Smooth muscle cell (in vitro differentiated cells): ENCODE measurements around the gene LGR6. TPM values are rescaled to one million over a fixed set of nuclear protein-coding genes. Genes with fewer than 3 reads are reported as not detected.

Source experiments
- DNase-seq: peaks from one replicate; lab custom pipeline; 2025; ENCODE audit not compliant: unreplicated experiment; lab: John Stamatoyannopoulos, UW
- H2AFZ ChIP-seq: fragments of 200-600 bp; sonication (generic); 2 replicates; pipeline ENCODE4 v1.6.0; 2016; ENCODE audit warnings: antibody characterized with exemption, low read depth, mild to moderate bottlenecking
- H3F3A ChIP-seq: fragments of 200-600 bp; sonication (generic); 2 replicates; pipeline ENCODE4 v1.6.0; 2017; ENCODE audit warnings: antibody characterized with exemption, low read depth
- H3K27ac ChIP-seq: fragments of 200-600 bp; sonication (generic); 2 replicates; pipeline ENCODE4 v1.5.1; 2016; ENCODE audit warnings: low read depth, mild to moderate bottlenecking
- H3K27me3 ChIP-seq: fragments of 200-600 bp; sonication (generic); 2 replicates; pipeline ENCODE4 v1.6.1; 2016; ENCODE audit warnings: low read depth, mild to moderate bottlenecking
- H3K36me3 ChIP-seq: fragments of 200-600 bp; sonication (generic); 2 replicates; pipeline ENCODE4 v1.5.1; 2016; ENCODE audit warnings: low read depth
- H3K4me1 ChIP-seq: fragments of 200-600 bp; sonication (generic); 2 replicates; pipeline ENCODE4 v1.5.1; 2016; ENCODE audit warnings: low read depth
- H3K4me2 ChIP-seq: fragments of 200-600 bp; sonication (generic); 2 replicates; pipeline ENCODE4 v1.6.0; 2016; ENCODE audit warnings: mild to moderate bottlenecking
- H3K4me3 ChIP-seq: fragments of 200-600 bp; sonication (generic); 2 replicates; pipeline ENCODE4 v1.5.1; 2016; ENCODE audit warnings: mild to moderate bottlenecking
- H3K79me2 ChIP-seq: fragments of 200-600 bp; sonication (generic); 2 replicates; pipeline ENCODE4 v1.6.0; 2016; ENCODE audit warnings: low read depth, mild to moderate bottlenecking
- H3K9ac ChIP-seq: fragments of 200-600 bp; sonication (generic); 2 replicates; pipeline ENCODE4 v1.6.0; 2016; ENCODE audit warnings: low read depth
- H3K9me3 ChIP-seq: fragments of 200-600 bp; sonication (generic); replicated peaks from 2 replicates; pipeline ENCODE4 v1.5.1; 2016; ENCODE audit warnings: low read depth
- H4K20me1 ChIP-seq: fragments of 200-600 bp; sonication (generic); 2 replicates; pipeline ENCODE4 v1.6.0; 2016; ENCODE audit warnings: low read depth
- CTCF ChIP-seq: fragments of 200-600 bp; sonication (generic); IDR thresholded peaks from 2 replicates; pipeline ENCODE4 v1.5.1; 2017; ENCODE audit warnings: borderline replicate concordance, mild to moderate bottlenecking, antibody characterized with exemption; ENCODE audit not compliant: insufficient read depth, poor library complexity, severe bottlenecking
- WGBS: methylation state at CpG from one replicate; pipeline ENCODE4 v1.1.7; 2016; ENCODE audit warnings: low lambda C conversion rate; 5-methylcytosine and 5-hydroxymethylcytosine counted together
- polyA plus RNA-seq: library from polyadenylated mRNA; unstranded; fragments of >200 nt; fragmentation: Nextera tagmentation; extraction: Ambion mirVana; gene quantifications from 2 replicates; pipeline ENCODE4 v1.2.1, GENCODE V29; 2016
- total RNA-seq: library from RNA; depleted of rRNA; stranded (reverse); fragments of >200 nt; gene quantifications from 2 replicates; pipeline ENCODE4 v1.2.3, GENCODE V29; 2014

Gene LGR6
- total and polyA plus RNA-seq, 2 experiments from 2014 or later: 1.8 to 2.9 TPM

DNA sequence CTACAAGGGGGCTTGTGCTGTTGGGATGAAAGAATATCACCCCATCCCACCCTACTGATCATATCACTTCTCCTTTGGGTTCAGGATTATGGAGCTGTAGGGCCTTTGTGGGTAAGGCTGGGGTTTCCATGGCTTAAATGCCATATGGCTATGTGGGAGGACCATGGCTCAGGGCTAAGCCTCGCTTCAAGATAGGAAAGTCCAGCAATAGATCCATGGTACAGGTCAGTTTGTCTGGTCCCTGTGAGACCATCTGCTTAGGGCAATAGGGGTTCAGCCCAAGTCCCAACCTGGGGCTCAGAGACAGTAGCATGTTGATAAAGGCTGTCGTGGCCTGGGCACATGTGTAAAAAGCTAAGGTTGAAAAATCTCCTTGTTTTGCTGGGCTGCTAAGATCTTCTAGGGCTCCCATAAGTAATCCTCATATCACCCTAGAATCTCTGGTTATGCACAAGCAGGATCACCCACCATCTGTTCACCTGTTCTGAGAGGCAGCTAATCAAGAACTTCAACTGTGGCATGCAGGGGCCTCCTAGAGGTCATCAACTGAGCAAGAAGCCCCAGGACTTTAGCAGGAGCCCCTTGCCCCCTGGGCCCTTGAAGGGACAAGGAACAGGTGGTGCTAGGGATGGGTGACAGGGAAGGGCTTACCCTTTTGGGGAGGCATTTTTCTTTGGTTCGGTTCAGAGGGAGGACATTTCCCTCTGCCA is 81.6 kb downstream of the LGR6 start:
- Histone ChIP-seq H4K20me1 (no peaks in the 10 kb centered on the region), H3K9me3 (no peaks in the 10 kb centered on the region), H3K79me2 (no peaks in the 10 kb centered on the region), H3K27me3 (peaks cover 5% of the 10 kb centered on the region), H3K4me1 (no peaks in the 10 kb centered on the region), H3K4me2 (no peak overlapping the region), H3F3A (no peaks in the 10 kb centered on the region), H3K27ac (no peak overlapping the region), H3K36me3 (no peaks in the 10 kb centered on the region), H3K9ac (no peak overlapping the region), H3K4me3 (no peak overlapping the region), H2AFZ (no peak overlapping the region)
- no peak for TF ChIP-seq CTCF
- 88% methylated on average over 3 of the region's 3 CpGs for WGBS
- no peak for DNase-seq

DNA sequence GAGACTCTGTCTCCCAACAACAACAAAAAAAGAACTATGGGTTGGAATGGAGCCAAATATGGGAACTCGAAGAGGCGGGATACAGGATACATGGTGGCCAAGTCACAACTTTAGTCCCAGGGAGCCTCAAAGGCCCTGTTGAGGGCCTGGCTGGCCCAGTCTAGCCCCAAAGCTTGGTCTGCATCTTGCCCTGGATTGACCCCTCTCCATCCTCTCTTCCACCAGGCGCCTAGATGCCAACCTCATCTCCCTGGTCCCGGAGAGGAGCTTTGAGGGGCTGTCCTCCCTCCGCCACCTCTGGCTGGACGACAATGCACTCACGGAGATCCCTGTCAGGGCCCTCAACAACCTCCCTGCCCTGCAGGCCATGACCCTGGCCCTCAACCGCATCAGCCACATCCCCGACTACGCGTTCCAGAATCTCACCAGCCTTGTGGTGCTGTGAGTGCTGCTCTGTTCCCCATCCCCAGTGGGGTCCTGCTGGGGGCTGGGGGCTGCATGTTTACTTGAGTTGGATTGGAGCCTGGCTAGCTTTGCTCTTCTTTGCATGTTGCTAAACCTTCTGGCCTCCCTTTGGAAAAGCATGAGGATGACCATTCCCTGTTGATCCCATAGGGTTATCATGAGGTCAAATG is 82.6 kb downstream of the LGR6 start:
- no peak for TF ChIP-seq CTCF
- no peak for DNase-seq
- H3K4me3 ChIP-seq: no peak overlapping the region
- no peaks in the 10 kb centered on the region for H3K9me3 ChIP-seq
- H3F3A ChIP-seq: no peaks in the 10 kb centered on the region
- H3K27me3 ChIP-seq: no peaks in the 10 kb centered on the region
- no peak overlapping the region for H3K9ac ChIP-seq
- H3K4me1 ChIP-seq: no peaks in the 10 kb centered on the region
- no peak overlapping the region for H3K27ac ChIP-seq
- H2AFZ ChIP-seq: no peak overlapping the region
- no peaks in the 10 kb centered on the region for H3K36me3 ChIP-seq
- no peak overlapping the region for H3K4me2 ChIP-seq
- WGBS: 97% methylated on average over 11 of the region's 11 CpGs
- no peaks in the 10 kb centered on the region for H4K20me1 ChIP-seq
- no peaks in the 10 kb centered on the region for H3K79me2 ChIP-seq

DNA sequence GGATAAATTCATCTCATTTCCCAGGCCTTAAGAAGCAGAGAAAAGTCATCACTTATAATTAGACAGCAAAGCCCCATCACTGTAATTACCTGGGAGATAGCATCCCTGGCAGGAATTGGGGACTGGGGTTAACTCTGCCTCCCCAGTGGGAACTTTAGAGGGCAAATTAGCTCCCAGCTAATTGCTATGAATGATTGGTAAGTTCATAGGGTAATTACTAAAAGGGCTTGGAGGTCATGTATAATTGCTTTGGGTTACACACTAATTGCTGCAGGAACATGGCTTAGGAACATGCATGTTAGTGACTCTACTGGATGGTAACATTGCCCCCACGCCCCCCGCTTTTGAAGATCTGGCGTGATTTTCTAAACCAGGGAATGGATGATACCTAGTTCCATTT is 83.3 kb downstream of the LGR6 start:
- Histone ChIP-seq H3F3A (no peaks in the 10 kb centered on the region), H3K4me1 (peaks cover 5% of the 10 kb centered on the region), H3K27ac (no peak overlapping the region), H3K79me2 (no peaks in the 10 kb centered on the region), H4K20me1 (no peaks in the 10 kb centered on the region), H2AFZ (no peak overlapping the region), H3K27me3 (no peaks in the 10 kb centered on the region), H3K4me3 (no peak overlapping the region), H3K9ac (no peak overlapping the region), H3K4me2 (no peak overlapping the region), H3K36me3 (no peaks in the 10 kb centered on the region), H3K9me3 (no peaks in the 10 kb centered on the region)
- no peak for DNase-seq
- TF ChIP-seq CTCF: no peak
- 99% methylated on average over 3 of the region's 3 CpGs for WGBS

DNA sequence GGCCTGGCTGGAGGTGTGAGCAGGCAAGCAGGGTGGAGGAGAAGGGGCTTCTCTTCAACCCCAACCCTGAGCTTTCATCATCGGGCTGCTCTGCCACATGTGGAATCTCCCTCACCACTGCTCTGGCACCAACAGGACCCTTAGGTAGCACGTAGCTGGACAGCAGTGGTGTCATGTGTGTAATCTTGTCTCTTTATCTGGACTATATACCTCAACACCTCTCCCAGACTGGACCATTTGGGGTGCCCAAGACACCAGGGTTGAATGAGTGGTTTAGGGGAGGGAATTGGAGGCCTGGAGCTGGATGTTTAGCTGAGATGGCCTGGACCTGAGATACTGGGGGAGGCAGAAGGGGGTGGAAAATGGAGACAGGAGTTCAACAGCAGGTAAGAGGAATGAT is 85.2 kb downstream of the LGR6 start:
- Histone ChIP-seq H4K20me1 (no peaks in the 10 kb centered on the region), H3K4me2 (no peak overlapping the region), H3K4me3 (no peak overlapping the region), H2AFZ (no peak overlapping the region), H3K9ac (no peak overlapping the region), H3K27ac (no peak overlapping the region), H3K4me1 (peaks cover 9% of the 10 kb centered on the region), H3K27me3 (no peaks in the 10 kb centered on the region), H3K79me2 (no peaks in the 10 kb centered on the region), H3F3A (no peaks in the 10 kb centered on the region), H3K9me3 (no peaks in the 10 kb centered on the region), H3K36me3 (no peaks in the 10 kb centered on the region)
- WGBS: 94% methylated on average over 2 of the region's 2 CpGs
- TF ChIP-seq CTCF: no peak
- no peak for DNase-seq
